SK-N-SH treated with all-trans-retinoic acid at 6 μM for 48 hours (cell line): Measurements from ENCODE around the gene ZNF581.

ENCODE experiments used
- ATAC-seq: fragments of 200-7000 bp; cut with Tn5 transposase; 3 replicates; pipeline ENCODE4 v1.9.1; 2020; ENCODE audit warnings: mild to moderate bottlenecking, moderate library complexity
- BACH2 ChIP-seq: fragments of 250-450 bp; sonication (Bioruptor Pico); IDR thresholded peaks from 2 replicates; pipeline ENCODE4 v1.9.0; 2021; ENCODE audit warnings: mild to moderate bottlenecking, borderline replicate concordance
- CSDC2 ChIP-seq: fragments of 250-450 bp; sonication (Bioruptor Pico); IDR thresholded peaks from 2 replicates; pipeline ENCODE4 v1.5.0; 2020; ENCODE audit warnings: mild to moderate bottlenecking, moderate library complexity
- ISL1 ChIP-seq: fragments of 250-450 bp; sonication (Bioruptor Pico); IDR thresholded peaks from 2 replicates; pipeline ENCODE4 v2.1.2; 2022; ENCODE audit warnings: mild to moderate bottlenecking, moderate library complexity
- OSR1 ChIP-seq: fragments of 250-450 bp; sonication (Bioruptor Pico); IDR thresholded peaks from 2 replicates; pipeline ENCODE4 v1.8.0; 2022; ENCODE audit warnings: moderate library complexity, mild to moderate bottlenecking, inconsistent platforms
- PPARA ChIP-seq: fragments of 250-450 bp; sonication (Bioruptor Pico); IDR thresholded peaks from 2 replicates; pipeline ENCODE4 v1.5.0; 2020; ENCODE audit warnings: mild to moderate bottlenecking, borderline replicate concordance
- RARB ChIP-seq: fragments of 250-450 bp; sonication (Bioruptor Pico); IDR thresholded peaks from 2 replicates; pipeline ENCODE4 v1.8.0; 2021; ENCODE audit warnings: mild to moderate bottlenecking, moderate library complexity
- SNAI2 ChIP-seq: fragments of 250-450 bp; sonication (Bioruptor Pico); IDR thresholded peaks from 2 replicates; pipeline ENCODE4 v1.5.0; 2020; ENCODE audit warnings: mild to moderate bottlenecking, moderate library complexity
- TCF4 ChIP-seq: fragments of 250-450 bp; sonication (Bioruptor Pico); IDR thresholded peaks from 2 replicates; pipeline ENCODE4 v1.8.0; 2021; ENCODE audit warnings: mild to moderate bottlenecking, moderate library complexity, borderline replicate concordance
- ZC3H10 ChIP-seq: fragments of 250-450 bp; sonication (Bioruptor Pico); IDR thresholded peaks from 2 replicates; pipeline ENCODE4 v1.5.1; 2021; ENCODE audit warnings: mild to moderate bottlenecking, moderate library complexity
- ZFP3 ChIP-seq: fragments of 250-450 bp; sonication (Bioruptor Pico); IDR thresholded peaks from 2 replicates; pipeline ENCODE4 v1.5.0; 2020; ENCODE audit warnings: mild to moderate bottlenecking, moderate library complexity
- ZFP30 ChIP-seq: fragments of 450-650 bp; formaldehyde crosslinking; IDR thresholded peaks from 2 replicates; pipeline ENCODE4 v1.5.0; 2022; ENCODE audit warnings: mild to moderate bottlenecking, moderate library complexity
- ZNF565 ChIP-seq: fragments of 450-650 bp; formaldehyde crosslinking; conservative IDR thresholded peaks from 2 replicates; pipeline ENCODE4 v1.5.0; 2020; ENCODE audit warnings: low read depth, mild to moderate bottlenecking, moderate library complexity
- ZNF8 ChIP-seq: fragments of 450-650 bp; formaldehyde crosslinking; IDR thresholded peaks from 2 replicates; pipeline ENCODE4 v1.5.0; 2020; ENCODE audit warnings: mild to moderate bottlenecking, moderate library complexity
- TF ChIP-seq, protein P1 (sequence below): fragments of 250-450 bp; sonication (Bioruptor Pico); IDR thresholded peaks from 2 replicates; pipeline ENCODE4 v1.5.1; 2021; ENCODE audit warnings: mild to moderate bottlenecking, moderate library complexity
- TF ChIP-seq, protein P2 (sequence below): fragments of 250-450 bp; sonication (Bioruptor Pico); IDR thresholded peaks from 2 replicates; pipeline ENCODE4 v1.5.0; 2020; ENCODE audit warnings: mild to moderate bottlenecking, moderate library complexity
- TF ChIP-seq, protein P3 (sequence below): fragments of 250-450 bp; sonication (Bioruptor Pico); IDR thresholded peaks from 2 replicates; pipeline ENCODE4 v1.5.1; 2020; ENCODE audit warnings: low read depth, mild to moderate bottlenecking, moderate library complexity
- TF ChIP-seq, protein P4 (sequence below): fragments of 250-450 bp; sonication (Bioruptor Pico); IDR thresholded peaks from 2 replicates; pipeline ENCODE4 v1.8.0; 2020; ENCODE audit warnings: mild to moderate bottlenecking, moderate library complexity, borderline replicate concordance

ZNF581 gene

DNA sequence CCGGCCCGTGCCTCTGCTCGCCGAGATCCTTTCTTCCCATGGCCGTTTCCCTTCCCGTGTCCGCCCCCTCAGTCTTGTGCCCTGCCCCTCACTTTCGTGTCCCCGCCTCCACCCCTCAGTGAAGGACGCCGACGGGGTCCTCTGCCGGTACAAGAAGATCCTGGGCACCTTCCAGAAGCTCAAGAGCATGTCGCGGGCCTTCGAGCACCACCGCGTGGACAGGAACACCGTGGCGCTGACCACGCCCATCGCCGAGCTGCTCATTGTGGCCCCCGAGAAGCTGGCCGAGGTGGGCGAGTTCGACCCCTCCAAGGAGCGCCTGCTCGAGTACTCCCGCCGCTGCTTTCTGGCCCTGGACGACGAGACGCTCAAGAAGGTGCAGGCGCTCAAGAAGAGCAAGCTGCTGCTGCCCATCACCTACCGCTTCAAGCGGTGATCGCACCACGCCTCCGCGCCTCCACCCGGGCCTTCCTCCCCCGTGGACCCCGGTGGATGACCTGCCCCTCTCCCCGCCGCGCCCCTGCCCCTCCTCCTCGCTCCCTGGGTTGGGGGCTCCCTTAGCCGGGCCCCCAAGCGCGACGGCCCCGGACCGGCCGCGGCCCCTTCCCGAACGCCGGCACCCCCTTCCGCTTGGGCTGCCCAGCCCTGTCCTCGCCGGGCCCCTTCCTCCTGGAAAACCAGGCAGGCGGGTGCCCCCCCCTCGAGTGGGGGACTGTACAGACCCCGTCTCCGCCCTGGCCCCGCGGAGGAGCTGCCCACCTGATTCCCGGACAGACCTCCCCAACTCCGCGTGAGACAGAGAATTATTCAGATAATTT is 9.1 kb downstream of the ZNF581 start:
- TF ChIP-seq RARB (CRISPR knock-in tag) (no peak), ZC3H10 (CRISPR knock-in tag) (no peak), ZNF8 (CRISPR knock-in tag) (no peak), PPARA (no peak), BACH2 (CRISPR knock-in tag) (no peak), ZFP30 (CRISPR knock-in tag) (no peak), OSR1 (CRISPR knock-in tag) (no peak), SNAI2 (no peak), TCF4 (no peak)
- TF ChIP-seq, protein P1, sequence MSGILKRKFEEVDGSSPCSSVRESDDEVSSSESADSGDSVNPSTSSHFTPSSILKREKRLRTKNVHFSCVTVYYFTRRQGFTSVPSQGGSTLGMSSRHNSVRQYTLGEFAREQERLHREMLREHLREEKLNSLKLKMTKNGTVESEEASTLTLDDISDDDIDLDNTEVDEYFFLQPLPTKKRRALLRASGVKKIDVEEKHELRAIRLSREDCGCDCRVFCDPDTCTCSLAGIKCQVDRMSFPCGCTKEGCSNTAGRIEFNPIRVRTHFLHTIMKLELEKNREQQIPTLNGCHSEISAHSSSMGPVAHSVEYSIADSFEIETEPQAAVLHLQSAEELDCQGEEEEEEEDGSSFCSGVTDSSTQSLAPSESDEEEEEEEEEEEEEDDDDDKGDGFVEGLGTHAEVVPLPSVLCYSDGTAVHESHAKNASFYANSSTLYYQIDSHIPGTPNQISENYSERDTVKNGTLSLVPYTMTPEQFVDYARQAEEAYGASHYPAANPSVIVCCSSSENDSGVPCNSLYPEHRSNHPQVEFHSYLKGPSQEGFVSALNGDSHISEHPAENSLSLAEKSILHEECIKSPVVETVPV (CRISPR knock-in tag): no peak
- TF ChIP-seq, protein P2, sequence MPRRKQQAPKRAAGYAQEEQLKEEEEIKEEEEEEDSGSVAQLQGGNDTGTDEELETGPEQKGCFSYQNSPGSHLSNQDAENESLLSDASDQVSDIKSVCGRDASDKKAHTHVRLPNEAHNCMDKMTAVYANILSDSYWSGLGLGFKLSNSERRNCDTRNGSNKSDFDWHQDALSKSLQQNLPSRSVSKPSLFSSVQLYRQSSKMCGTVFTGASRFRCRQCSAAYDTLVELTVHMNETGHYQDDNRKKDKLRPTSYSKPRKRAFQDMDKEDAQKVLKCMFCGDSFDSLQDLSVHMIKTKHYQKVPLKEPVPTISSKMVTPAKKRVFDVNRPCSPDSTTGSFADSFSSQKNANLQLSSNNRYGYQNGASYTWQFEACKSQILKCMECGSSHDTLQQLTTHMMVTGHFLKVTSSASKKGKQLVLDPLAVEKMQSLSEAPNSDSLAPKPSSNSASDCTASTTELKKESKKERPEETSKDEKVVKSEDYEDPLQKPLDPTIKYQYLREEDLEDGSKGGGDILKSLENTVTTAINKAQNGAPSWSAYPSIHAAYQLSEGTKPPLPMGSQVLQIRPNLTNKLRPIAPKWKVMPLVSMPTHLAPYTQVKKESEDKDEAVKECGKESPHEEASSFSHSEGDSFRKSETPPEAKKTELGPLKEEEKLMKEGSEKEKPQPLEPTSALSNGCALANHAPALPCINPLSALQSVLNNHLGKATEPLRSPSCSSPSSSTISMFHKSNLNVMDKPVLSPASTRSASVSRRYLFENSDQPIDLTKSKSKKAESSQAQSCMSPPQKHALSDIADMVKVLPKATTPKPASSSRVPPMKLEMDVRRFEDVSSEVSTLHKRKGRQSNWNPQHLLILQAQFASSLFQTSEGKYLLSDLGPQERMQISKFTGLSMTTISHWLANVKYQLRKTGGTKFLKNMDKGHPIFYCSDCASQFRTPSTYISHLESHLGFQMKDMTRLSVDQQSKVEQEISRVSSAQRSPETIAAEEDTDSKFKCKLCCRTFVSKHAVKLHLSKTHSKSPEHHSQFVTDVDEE (CRISPR knock-in tag): no peak
- TF ChIP-seq, protein P3, sequence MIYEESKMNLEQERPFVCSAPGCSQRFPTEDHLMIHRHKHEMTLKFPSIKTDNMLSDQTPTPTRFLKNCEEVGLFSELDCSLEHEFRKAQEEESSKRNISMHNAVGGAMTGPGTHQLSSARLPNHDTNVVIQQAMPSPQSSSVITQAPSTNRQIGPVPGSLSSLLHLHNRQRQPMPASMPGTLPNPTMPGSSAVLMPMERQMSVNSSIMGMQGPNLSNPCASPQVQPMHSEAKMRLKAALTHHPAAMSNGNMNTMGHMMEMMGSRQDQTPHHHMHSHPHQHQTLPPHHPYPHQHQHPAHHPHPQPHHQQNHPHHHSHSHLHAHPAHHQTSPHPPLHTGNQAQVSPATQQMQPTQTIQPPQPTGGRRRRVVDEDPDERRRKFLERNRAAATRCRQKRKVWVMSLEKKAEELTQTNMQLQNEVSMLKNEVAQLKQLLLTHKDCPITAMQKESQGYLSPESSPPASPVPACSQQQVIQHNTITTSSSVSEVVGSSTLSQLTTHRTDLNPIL (CRISPR knock-in tag): no peak
- ATAC-seq: no peak

DNA sequence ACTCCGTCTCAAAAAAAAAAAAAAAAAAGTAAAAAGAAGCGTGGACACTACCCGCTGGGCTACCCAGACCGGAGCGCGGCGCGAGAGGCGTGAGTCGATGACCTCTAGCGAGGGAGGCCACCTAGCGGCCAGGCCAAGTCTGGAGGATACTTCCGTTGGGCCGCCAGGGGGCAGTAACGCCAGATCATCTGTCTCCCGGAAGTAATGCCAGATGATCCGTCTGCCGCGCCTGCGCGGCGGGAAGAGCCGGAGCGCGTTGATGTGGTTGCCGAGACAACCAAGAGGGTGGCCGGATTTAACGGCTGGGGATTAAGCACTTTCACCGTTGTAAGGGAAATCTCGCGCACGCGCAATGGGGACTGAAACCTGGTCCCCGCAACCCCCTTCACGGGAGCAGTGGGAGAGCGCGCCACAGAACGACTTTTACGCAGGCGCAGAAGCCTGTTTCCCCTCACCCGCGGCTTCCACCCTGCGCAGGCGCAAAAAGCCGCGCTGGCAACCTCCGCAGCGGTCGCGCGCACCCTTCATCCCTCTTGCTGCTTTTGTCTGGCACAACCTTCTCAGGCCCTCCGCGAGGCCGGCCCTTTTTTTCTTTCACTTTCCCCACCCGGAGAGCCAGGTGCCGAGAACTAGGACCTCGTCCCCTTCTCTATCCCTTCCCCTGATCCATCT is 10.3 kb downstream of the ZNF581 start:
- TF ChIP-seq RARB (CRISPR knock-in tag) (no peak), CSDC2 (CRISPR knock-in tag) (no peak), ZNF565 (CRISPR knock-in tag) (no peak), BACH2 (CRISPR knock-in tag) (no peak), ISL1 (CRISPR knock-in tag) (no peak), ZFP3 (CRISPR knock-in tag) (no peak), OSR1 (CRISPR knock-in tag) (no peak), ZNF8 (CRISPR knock-in tag) (no peak), SNAI2 (no peak)
- TF ChIP-seq, protein P1 (CRISPR knock-in tag): no peak
- TF ChIP-seq, protein P4, sequence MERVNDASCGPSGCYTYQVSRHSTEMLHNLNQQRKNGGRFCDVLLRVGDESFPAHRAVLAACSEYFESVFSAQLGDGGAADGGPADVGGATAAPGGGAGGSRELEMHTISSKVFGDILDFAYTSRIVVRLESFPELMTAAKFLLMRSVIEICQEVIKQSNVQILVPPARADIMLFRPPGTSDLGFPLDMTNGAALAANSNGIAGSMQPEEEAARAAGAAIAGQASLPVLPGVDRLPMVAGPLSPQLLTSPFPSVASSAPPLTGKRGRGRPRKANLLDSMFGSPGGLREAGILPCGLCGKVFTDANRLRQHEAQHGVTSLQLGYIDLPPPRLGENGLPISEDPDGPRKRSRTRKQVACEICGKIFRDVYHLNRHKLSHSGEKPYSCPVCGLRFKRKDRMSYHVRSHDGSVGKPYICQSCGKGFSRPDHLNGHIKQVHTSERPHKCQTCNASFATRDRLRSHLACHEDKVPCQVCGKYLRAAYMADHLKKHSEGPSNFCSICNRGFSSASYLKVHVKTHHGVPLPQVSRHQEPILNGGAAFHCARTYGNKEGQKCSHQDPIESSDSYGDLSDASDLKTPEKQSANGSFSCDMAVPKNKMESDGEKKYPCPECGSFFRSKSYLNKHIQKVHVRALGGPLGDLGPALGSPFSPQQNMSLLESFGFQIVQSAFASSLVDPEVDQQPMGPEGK (CRISPR knock-in tag): no peak
- TF ChIP-seq, protein P3 (CRISPR knock-in tag): no peak
- TF ChIP-seq, all 23 proteins: peak for 0
- peak; percentile 54 for ATAC-seq
